ENCODE results near the gene NT5C2.

The NT5C2 gene

GRCh38 chr10:103193107-103193819 is at the start of gene NT5C2:
TSS of gene NT5C2 (minus strand) at chr10:103193272. CDS start at chr10:103174958, 18,314 bp downstream.
- peak; percentile 74 for DNase-seq (ENCODE audit: low read depth)
- no peak for TF ChIP-seq CTCF (IDR thresholded peaks at IDR 0.05; ENCODE audit: low read length, missing control alignments)

GRCh38 chr10:103241262-103242011 is 48.4 kb upstream of the NT5C2 start:
- H3K4me3 ChIP-seq (replicated peaks; ENCODE audit: low read depth, low read length): no peak overlapping the region
- peak; percentile 39 for DNase-seq (ENCODE audit: low read depth)
- TF ChIP-seq CTCF (IDR thresholded peaks at IDR 0.05; ENCODE audit: low read length, missing control alignments): no peak

More at GRCh38 chr10:103193107-103193819, at the start of gene NT5C2:
- peak within 1 kb of the TSS; percentile 90 for H3K4me3 ChIP-seq (replicated peaks; ENCODE audit: low read depth, low read length)

- peak; percentile 81 for DNase-seq (ENCODE audit: low read depth)
- peak; percentile 73 for TF ChIP-seq CTCF (IDR thresholded peaks at IDR 0.05; ENCODE audit: low read length, missing control alignments)
- H3K4me3 ChIP-seq (replicated peaks; ENCODE audit: low read depth, low read length): no peak overlapping the region
These were observed 45.6 kb upstream of the NT5C2 start for GRCh38 chr10:103238506-103239252.

GRCh38 chr10:103235775-103236174 is 42.7 kb upstream of the NT5C2 start:
- H3K4me3 ChIP-seq (replicated peaks; ENCODE audit: low read depth, low read length): no peak overlapping the region
- no peak for DNase-seq (ENCODE audit: low read depth)
- no peak for TF ChIP-seq CTCF (IDR thresholded peaks at IDR 0.05; ENCODE audit: low read length, missing control alignments)

GRCh38 chr10:103232772-103233488 is 39.9 kb upstream of the NT5C2 start:
- no peak for TF ChIP-seq CTCF (IDR thresholded peaks at IDR 0.05; ENCODE audit: low read length, missing control alignments)
- no peak overlapping the region for H3K4me3 ChIP-seq (replicated peaks; ENCODE audit: low read depth, low read length)
- DNase-seq (ENCODE audit: low read depth): peak; percentile 70

- no peak for TF ChIP-seq CTCF (IDR thresholded peaks at IDR 0.05; ENCODE audit: low read length, missing control alignments)
- DNase-seq (ENCODE audit: low read depth): no peak
- no peak overlapping the region for H3K4me3 ChIP-seq (replicated peaks; ENCODE audit: low read depth, low read length)
These were observed 39.1 kb upstream of the NT5C2 start for GRCh38 chr10:103232131-103232673.

Data from fibroblast of pulmonary artery (primary cell).